ENCODE data around the gene TENM4.

Gene TENM4

GRCh38 chr11:79440571-79441460 lies at the start of gene TENM4:
TSS of gene TENM4 (minus strand) at chr11:79441030. CDS start at chr11:79069944, 371,086 bp downstream.
- no peak for DNase-seq

- no peak for DNase-seq
Measured at GRCh38 chr11:79488286-79488685, 47.5 kb upstream of the TENM4 start.

- DNase-seq: no peak
Measured at GRCh38 chr11:79487412-79487811, 46.6 kb upstream of the TENM4 start.

GRCh38 chr11:79486242-79486984 lies 45.6 kb upstream of the TENM4 start:
- no peak for DNase-seq

GRCh38 chr11:79485694-79486093 lies 44.9 kb upstream of the TENM4 start:
- DNase-seq: no peak

- no peak for DNase-seq
Measured at GRCh38 chr11:79484872-79485271, 44.0 kb upstream of the TENM4 start.

- no peak for DNase-seq
Measured at GRCh38 chr11:79482800-79483199, 42.0 kb upstream of the TENM4 start.

GRCh38 chr11:79481795-79482194 lies 41.0 kb upstream of the TENM4 start:
- no peak for DNase-seq

- DNase-seq: no peak
Measured at GRCh38 chr11:79480864-79481263, 40.0 kb upstream of the TENM4 start.

- DNase-seq: no peak
Measured at GRCh38 chr11:79472819-79473529, 32.1 kb upstream of the TENM4 start.

GRCh38 chr11:79471071-79471844 lies 30.4 kb upstream of the TENM4 start:
- DNase-seq: no peak

GRCh38 chr11:79470161-79470560 lies 29.3 kb upstream of the TENM4 start:
- DNase-seq: no peak

- DNase-seq: no peak
Measured at GRCh38 chr11:79467761-79468160, 26.9 kb upstream of the TENM4 start.

- no peak for DNase-seq
Measured at GRCh38 chr11:79466411-79466810, 25.6 kb upstream of the TENM4 start.

GRCh38 chr11:79465160-79465559 lies 24.3 kb upstream of the TENM4 start:
- no peak for DNase-seq

GRCh38 chr11:79461666-79462645 lies 21.1 kb upstream of the TENM4 start:
- DNase-seq: no peak

- DNase-seq: peak in 1 of 2 experiments; percentile 9
Measured at GRCh38 chr11:79461144-79461543, 20.3 kb upstream of the TENM4 start.

- DNase-seq: no peak
Measured at GRCh38 chr11:79458709-79459108, 17.9 kb upstream of the TENM4 start.

GRCh38 chr11:79456501-79456900 lies 15.7 kb upstream of the TENM4 start:
- DNase-seq: no peak

GRCh38 chr11:79453617-79454016 lies 12.8 kb upstream of the TENM4 start:
- DNase-seq: no peak

GRCh38 chr11:79449040-79449439 lies 8.2 kb upstream of the TENM4 start:
- no peak for DNase-seq
